ENCODE measurements around the gene DICER1.

The DICER1 gene

GRCh38 chr14:95037273-95037672 lies 120.1 kb downstream of the DICER1 start (continued):
- TF ChIP-seq, protein P1, sequence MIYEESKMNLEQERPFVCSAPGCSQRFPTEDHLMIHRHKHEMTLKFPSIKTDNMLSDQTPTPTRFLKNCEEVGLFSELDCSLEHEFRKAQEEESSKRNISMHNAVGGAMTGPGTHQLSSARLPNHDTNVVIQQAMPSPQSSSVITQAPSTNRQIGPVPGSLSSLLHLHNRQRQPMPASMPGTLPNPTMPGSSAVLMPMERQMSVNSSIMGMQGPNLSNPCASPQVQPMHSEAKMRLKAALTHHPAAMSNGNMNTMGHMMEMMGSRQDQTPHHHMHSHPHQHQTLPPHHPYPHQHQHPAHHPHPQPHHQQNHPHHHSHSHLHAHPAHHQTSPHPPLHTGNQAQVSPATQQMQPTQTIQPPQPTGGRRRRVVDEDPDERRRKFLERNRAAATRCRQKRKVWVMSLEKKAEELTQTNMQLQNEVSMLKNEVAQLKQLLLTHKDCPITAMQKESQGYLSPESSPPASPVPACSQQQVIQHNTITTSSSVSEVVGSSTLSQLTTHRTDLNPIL (CRISPR knock-in tag; IDR thresholded peaks at IDR 0.05; ENCODE audit: low read depth), result no peak
- TF ChIP-seq CSDC2 (CRISPR knock-in tag; IDR thresholded peaks at IDR 0.05), result no peak
- TF ChIP-seq ZFP30 (CRISPR knock-in tag; IDR thresholded peaks at IDR 0.05), result no peak
- TF ChIP-seq RARB (CRISPR knock-in tag; IDR thresholded peaks at IDR 0.05), result no peak
- TF ChIP-seq, protein P2, sequence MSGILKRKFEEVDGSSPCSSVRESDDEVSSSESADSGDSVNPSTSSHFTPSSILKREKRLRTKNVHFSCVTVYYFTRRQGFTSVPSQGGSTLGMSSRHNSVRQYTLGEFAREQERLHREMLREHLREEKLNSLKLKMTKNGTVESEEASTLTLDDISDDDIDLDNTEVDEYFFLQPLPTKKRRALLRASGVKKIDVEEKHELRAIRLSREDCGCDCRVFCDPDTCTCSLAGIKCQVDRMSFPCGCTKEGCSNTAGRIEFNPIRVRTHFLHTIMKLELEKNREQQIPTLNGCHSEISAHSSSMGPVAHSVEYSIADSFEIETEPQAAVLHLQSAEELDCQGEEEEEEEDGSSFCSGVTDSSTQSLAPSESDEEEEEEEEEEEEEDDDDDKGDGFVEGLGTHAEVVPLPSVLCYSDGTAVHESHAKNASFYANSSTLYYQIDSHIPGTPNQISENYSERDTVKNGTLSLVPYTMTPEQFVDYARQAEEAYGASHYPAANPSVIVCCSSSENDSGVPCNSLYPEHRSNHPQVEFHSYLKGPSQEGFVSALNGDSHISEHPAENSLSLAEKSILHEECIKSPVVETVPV (CRISPR knock-in tag; IDR thresholded peaks at IDR 0.05), result no peak
- TF ChIP-seq ZNF565 (CRISPR knock-in tag; conservative IDR thresholded peaks at IDR 0.05; ENCODE audit: low read depth), result no peak
- no peak for TF ChIP-seq ZFP3 (CRISPR knock-in tag; IDR thresholded peaks at IDR 0.05)
- no peak for TF ChIP-seq ESRRG (CRISPR knock-in tag; IDR thresholded peaks at IDR 0.05)
- no peak for TF ChIP-seq OSR1 (CRISPR knock-in tag; IDR thresholded peaks at IDR 0.05)

All from SK-N-SH treated with all-trans-retinoic acid at 6 μM for 48 hours (cell line).